ENCODE data around the gene TFR2.

TFR2 gene

DNA sequence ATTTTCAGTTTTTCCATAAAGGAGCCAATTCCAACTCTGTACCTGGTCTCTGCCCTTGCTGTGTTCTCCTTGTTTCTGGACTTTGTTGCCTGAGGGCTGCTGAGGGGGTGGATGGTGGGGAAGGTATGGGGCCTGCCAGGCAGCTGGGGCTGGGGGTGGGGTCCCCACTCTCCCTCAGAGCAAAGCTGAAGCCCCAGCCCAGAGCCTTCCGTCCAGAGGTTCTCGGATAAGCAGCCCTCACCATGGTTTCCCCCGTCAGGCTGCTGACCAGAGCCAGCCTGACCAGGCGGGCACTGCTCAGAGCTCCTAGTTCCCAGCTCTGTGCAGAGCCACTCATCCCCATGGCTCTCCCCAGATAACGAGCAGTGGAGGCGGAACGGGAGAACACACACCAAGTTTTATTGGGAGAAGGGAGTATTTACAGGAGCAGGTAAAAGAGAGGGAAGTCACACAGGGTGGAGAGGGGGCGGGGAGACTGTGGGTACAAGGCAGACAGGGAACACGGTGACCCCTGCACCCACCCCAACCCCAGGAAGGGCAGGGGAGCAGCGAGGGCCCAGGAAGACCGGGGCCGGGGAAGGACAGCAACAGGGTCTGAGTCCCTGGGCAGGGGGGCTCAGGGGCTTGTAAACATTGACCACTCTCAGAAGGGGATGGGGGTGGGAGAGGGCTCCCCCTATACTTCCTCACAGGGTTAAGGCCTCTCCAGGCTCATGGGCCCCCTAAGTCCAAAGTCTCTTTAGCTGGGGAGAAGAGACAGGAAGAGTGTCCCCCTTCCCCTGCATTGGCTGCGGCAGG is 38.0 kb upstream of the TFR2 start:
- POLR2A ChIA-PET (ENCODE audit: low non-redundant PET) = interaction anchor here (0.5 to 1.1 kb wide), 2 partner anchors 8 to 210 kb away, joined by 3 read pairs; partner anchors contain the start of gene UFSP1
- CTCF ChIA-PET = interaction anchor here (0.6 to 1.0 kb wide), 2 partner anchors 15 to 26 kb away, joined by 4 to 7 read pairs; no protein-coding TSS in a partner anchor
- H3K27ac ChIP-seq = peak overlapping the region; percentile 92
- TF ChIP-seq, protein P1, sequence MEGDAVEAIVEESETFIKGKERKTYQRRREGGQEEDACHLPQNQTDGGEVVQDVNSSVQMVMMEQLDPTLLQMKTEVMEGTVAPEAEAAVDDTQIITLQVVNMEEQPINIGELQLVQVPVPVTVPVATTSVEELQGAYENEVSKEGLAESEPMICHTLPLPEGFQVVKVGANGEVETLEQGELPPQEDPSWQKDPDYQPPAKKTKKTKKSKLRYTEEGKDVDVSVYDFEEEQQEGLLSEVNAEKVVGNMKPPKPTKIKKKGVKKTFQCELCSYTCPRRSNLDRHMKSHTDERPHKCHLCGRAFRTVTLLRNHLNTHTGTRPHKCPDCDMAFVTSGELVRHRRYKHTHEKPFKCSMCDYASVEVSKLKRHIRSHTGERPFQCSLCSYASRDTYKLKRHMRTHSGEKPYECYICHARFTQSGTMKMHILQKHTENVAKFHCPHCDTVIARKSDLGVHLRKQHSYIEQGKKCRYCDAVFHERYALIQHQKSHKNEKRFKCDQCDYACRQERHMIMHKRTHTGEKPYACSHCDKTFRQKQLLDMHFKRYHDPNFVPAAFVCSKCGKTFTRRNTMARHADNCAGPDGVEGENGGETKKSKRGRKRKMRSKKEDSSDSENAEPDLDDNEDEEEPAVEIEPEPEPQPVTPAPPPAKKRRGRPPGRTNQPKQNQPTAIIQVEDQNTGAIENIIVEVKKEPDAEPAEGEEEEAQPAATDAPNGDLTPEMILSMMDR (conservative IDR thresholded peaks at IDR 0.05; ENCODE audit: low read depth) = no peak
- no peak for DNase-seq (ENCODE audit: low spot score)

- POLR2A ChIA-PET (ENCODE audit: low non-redundant PET) = interaction anchor here (1.1 kb wide), 1 partner anchor 211 kb away, joined by 3 read pairs; the partner anchor contains the start of gene UFSP1
Measured at GRCh38 chr7:100678291-100678984, 37.1 kb upstream of the TFR2 start.

DNA sequence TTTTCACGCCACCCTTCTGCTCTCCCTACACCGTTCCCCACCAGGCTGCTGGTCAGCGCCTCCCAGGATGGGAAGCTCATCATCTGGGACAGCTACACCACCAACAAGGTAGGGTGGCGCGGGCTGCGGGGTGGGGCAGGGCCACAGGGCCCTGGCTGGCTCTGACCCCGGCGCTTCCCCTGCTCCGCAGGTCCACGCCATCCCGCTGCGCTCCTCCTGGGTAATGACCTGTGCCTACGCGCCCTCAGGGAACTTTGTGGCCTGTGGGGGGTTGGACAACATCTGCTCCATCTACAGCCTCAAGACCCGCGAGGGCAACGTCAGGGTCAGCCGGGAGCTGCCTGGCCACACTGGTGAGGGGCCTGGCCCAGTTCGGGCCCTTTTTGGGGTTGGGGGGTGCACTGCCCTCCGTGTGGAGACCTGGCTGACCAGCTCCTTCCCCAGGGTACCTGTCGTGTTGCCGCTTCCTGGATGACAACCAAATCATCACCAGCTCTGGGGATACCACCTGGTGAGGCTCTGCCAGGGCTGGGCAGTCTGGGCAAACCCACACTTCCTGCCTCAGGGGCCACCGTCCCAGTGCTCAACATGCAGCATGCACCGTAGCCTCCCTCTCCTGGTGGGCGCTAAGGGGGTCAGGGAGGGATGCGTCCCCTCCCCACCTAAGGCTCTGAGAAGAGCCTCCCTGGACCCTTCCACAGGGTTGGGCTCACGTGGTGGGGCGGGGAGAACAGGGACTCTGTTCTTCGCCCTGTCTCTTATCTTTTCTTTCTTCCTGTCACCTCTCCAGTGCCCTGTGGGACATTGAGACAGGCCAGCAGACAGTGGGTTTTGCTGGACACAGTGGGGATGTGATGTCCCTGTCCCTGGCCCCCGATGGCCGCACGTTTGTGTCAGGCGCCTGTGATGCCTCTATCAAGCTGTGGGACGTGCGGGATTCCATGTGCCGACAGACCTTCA is 36.2 kb upstream of the TFR2 start:
- no peak for DNase-seq (ENCODE audit: low spot score)
- POLR2A ChIA-PET (ENCODE audit: low non-redundant PET) = no interaction called here
- H3K27ac ChIP-seq = peak overlapping the region; percentile 92
- TF ChIP-seq, protein P1 (conservative IDR thresholded peaks at IDR 0.05; ENCODE audit: low read depth) = no peak
- CTCF ChIA-PET = interaction anchor here (0.5 to 0.8 kb wide), 3 partner anchors 12 to 63 kb away, joined by 3 to 5 read pairs (median 4); no protein-coding TSS in a partner anchor

More at GRCh38 chr7:100678291-100678984, 37.1 kb upstream of the TFR2 start:
- H3K27ac ChIP-seq = peak overlapping the region; percentile 92
- no peak for DNase-seq (ENCODE audit: low spot score)
- CTCF ChIA-PET = interaction anchor here (0.7 to 0.8 kb wide), 3 partner anchors 11 to 49 kb away, joined by 3 to 4 read pairs (median 4); no protein-coding TSS in a partner anchor
- TF ChIP-seq, protein P1 (conservative IDR thresholded peaks at IDR 0.05; ENCODE audit: low read depth) = no peak

- POLR2A ChIA-PET (ENCODE audit: low non-redundant PET) = no interaction called here
- TF ChIP-seq, protein P1 (conservative IDR thresholded peaks at IDR 0.05; ENCODE audit: low read depth) = no peak
- no peak for DNase-seq (ENCODE audit: low spot score)
- H3K27ac ChIP-seq = peak overlapping the region; percentile 92
- CTCF ChIA-PET = interaction anchor here (0.5 kb wide), 1 partner anchor 62 kb away, joined by 5 read pairs; no protein-coding TSS in a partner anchor
Measured at GRCh38 chr7:100676501-100677306, 35.4 kb upstream of the TFR2 start.

GRCh38 chr7:100675581-100676350 is 34.4 kb upstream of the TFR2 start:
- POLR2A ChIA-PET (ENCODE audit: low non-redundant PET) = no interaction called here
- H3K27ac ChIP-seq = peak overlapping the region; percentile 92

More at GRCh38 chr7:100675581-100676350, 34.4 kb upstream of the TFR2 start:
- CTCF ChIA-PET = interaction anchor here (0.5 kb wide), 1 partner anchor 551 kb away, joined by 6 read pairs; no protein-coding TSS in a partner anchor
- TF ChIP-seq, protein P1 (conservative IDR thresholded peaks at IDR 0.05; ENCODE audit: low read depth) = no peak
- DNase-seq (ENCODE audit: low spot score) = peak; percentile 63

Data from RWPE1 (cell line).